ENCODE data around the gene GCGR.

GRCh38 chr17:81806461-81807209 is 2.7 kb downstream of the GCGR start:
- no peak for TF ChIP-seq EP300 (IDR thresholded peaks at IDR 0.05)
- TF ChIP-seq, protein P1, sequence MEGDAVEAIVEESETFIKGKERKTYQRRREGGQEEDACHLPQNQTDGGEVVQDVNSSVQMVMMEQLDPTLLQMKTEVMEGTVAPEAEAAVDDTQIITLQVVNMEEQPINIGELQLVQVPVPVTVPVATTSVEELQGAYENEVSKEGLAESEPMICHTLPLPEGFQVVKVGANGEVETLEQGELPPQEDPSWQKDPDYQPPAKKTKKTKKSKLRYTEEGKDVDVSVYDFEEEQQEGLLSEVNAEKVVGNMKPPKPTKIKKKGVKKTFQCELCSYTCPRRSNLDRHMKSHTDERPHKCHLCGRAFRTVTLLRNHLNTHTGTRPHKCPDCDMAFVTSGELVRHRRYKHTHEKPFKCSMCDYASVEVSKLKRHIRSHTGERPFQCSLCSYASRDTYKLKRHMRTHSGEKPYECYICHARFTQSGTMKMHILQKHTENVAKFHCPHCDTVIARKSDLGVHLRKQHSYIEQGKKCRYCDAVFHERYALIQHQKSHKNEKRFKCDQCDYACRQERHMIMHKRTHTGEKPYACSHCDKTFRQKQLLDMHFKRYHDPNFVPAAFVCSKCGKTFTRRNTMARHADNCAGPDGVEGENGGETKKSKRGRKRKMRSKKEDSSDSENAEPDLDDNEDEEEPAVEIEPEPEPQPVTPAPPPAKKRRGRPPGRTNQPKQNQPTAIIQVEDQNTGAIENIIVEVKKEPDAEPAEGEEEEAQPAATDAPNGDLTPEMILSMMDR (IDR thresholded peaks at IDR 0.05): no peak
- TF ChIP-seq, protein P2, sequence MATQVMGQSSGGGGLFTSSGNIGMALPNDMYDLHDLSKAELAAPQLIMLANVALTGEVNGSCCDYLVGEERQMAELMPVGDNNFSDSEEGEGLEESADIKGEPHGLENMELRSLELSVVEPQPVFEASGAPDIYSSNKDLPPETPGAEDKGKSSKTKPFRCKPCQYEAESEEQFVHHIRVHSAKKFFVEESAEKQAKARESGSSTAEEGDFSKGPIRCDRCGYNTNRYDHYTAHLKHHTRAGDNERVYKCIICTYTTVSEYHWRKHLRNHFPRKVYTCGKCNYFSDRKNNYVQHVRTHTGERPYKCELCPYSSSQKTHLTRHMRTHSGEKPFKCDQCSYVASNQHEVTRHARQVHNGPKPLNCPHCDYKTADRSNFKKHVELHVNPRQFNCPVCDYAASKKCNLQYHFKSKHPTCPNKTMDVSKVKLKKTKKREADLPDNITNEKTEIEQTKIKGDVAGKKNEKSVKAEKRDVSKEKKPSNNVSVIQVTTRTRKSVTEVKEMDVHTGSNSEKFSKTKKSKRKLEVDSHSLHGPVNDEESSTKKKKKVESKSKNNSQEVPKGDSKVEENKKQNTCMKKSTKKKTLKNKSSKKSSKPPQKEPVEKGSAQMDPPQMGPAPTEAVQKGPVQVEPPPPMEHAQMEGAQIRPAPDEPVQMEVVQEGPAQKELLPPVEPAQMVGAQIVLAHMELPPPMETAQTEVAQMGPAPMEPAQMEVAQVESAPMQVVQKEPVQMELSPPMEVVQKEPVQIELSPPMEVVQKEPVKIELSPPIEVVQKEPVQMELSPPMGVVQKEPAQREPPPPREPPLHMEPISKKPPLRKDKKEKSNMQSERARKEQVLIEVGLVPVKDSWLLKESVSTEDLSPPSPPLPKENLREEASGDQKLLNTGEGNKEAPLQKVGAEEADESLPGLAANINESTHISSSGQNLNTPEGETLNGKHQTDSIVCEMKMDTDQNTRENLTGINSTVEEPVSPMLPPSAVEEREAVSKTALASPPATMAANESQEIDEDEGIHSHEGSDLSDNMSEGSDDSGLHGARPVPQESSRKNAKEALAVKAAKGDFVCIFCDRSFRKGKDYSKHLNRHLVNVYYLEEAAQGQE (IDR thresholded peaks at IDR 0.05): no peak
- TF ChIP-seq POLR2A (IDR thresholded peaks at IDR 0.05; ENCODE audit: low read length): no peak
- no peak for TF ChIP-seq RCOR1 (IDR thresholded peaks at IDR 0.05; ENCODE audit: low read depth, low read length)
- no peak for TF ChIP-seq JUN (IDR thresholded peaks at IDR 0.05)
- TF ChIP-seq MAX (IDR thresholded peaks at IDR 0.05): no peak
